ENCODE results near the gene MAPK4. TPM values are rescaled to one million over a fixed set of nuclear protein-coding genes. Genes with fewer than 3 reads are reported as not detected.
"Not testable (repeated sequence)": the region's sequence is repeated elsewhere in the genome, so short reads cannot be mapped to it uniquely, and the experiment has no call there.

The MAPK4 gene
- total RNA-seq, 2 experiments from 2014 or later, result not detected

DNA sequence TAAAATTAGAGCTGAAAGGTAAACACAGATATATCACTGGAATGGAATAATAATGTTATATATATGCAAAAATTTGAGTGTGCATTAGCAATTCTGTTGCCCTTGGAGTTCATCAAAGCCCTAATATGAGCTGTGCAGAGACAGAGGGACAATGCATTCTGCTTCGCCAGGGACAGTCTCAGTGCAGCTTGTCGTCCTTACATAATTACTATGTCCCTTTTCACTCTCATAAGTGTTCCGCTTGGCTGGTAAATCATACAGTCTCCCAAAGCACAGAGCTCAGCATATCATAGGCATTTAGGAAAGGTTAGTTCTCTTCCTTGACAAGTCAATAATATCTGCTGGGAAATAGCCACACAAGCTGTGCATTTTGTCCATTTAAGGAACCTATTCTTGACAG lies 30.7 kb downstream of the MAPK4 start:
- no peak for ATAC-seq (ENCODE audit: low read depth)
- no peak overlapping the region for H3K27ac Mint-ChIP-seq
- H3K4me1 Mint-ChIP-seq, result no peaks in the 10 kb centered on the region
- H3K36me3 Mint-ChIP-seq, result no peaks in the 10 kb centered on the region
- H3K9me3 Mint-ChIP-seq, result peaks cover under 1% of the 10 kb centered on the region
- no peaks in the 10 kb centered on the region for H3K27me3 Mint-ChIP-seq
- no peak for DNase-seq
- H3K4me3 Mint-ChIP-seq, result no peak overlapping the region
- POLR2A ChIA-PET, result no interaction called here

DNA sequence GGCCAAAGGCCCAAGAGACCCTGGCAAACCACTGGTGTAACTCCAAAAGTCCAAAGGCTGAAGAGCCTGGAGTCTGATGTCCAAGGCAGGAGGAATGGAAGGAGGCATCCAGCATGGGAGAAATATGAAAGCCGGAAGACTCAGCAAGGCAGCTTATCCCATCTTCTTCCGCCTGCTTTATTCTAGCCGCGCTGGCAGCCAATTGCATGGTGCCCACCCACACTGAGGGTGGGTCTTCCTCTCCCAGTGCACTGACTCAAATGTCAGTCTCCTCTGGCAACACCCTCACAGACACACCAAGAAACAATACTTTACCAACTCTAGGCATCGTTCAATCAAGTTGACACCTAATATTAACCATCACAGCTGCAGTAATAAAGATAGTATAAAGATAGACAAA lies 34.1 kb downstream of the MAPK4 start:
- Mint-ChIP-seq H3K9me3 (no peaks in the 10 kb centered on the region), H3K4me3 (no peak overlapping the region), H3K4me1 (no peaks in the 10 kb centered on the region), H3K27ac (no peak overlapping the region), H3K36me3 (no peaks in the 10 kb centered on the region), H3K27me3 (no peaks in the 10 kb centered on the region)
- DNase-seq (no peak), ATAC-seq (ENCODE audit: low read depth) (no peak)
- POLR2A ChIA-PET, result no interaction called here

GRCh38 chr18:50594942-50595341 lies 35.1 kb downstream of the MAPK4 start:
- Mint-ChIP-seq H3K4me3 (no peak overlapping the region), H3K36me3 (no peaks in the 10 kb centered on the region), H3K4me1 (no peaks in the 10 kb centered on the region), H3K9me3 (no peaks in the 10 kb centered on the region), H3K27me3 (no peaks in the 10 kb centered on the region), H3K27ac (no peak overlapping the region)
- DNase-seq (no peak), ATAC-seq (ENCODE audit: low read depth) (no peak)
- POLR2A ChIA-PET, result no interaction called here

DNA sequence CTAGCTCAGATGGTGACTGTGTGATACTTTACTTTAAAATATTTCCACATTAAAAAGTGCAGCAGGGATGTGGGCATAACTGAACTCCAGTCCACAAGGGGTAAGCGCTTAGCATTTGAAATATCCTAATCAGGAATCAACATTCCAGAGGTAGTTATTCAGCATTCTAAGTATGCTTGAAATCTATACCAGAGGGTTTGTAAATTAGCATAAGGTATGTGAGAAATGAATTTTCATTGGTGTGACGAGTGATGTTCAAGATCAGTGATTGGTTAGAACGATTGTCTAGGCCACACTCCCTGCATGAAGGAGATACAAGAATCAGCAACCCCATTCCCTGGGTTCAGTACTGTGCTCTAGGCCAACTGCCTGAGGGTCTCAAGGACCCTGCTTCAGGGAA lies 42.6 kb downstream of the MAPK4 start:
- DNase-seq (no peak), ATAC-seq (ENCODE audit: low read depth) (no peak)
- H3K9me3 Mint-ChIP-seq, result no peaks in the 10 kb centered on the region
- H3K4me3 Mint-ChIP-seq, result no peak overlapping the region
- POLR2A ChIA-PET, result no interaction called here
- H3K27ac Mint-ChIP-seq, result no peak overlapping the region
- H3K27me3 Mint-ChIP-seq, result peaks cover 3% of the 10 kb centered on the region
- H3K36me3 Mint-ChIP-seq, result no peaks in the 10 kb centered on the region
- no peaks in the 10 kb centered on the region for H3K4me1 Mint-ChIP-seq

DNA sequence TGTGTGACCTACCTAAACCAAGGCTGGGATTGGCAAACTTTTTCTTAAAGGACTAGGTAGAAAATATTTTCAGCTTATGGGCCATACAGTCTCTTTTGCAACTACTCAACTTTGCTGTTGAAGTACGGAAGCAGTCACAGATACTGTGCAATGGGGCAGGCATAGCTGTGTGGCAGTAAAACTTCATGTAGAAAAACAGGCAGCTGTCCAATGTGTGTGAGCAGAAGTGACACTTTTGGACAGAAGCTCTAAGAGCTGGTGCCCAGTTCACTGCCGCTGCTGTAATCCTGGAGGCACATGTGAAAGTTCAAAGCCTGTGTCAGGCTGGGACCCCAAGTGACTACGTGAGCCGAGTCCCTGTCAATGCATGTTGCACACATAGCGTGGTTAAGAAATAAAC lies 46.7 kb downstream of the MAPK4 start:
- POLR2A ChIA-PET, result no interaction called here
- DNase-seq (no peak), ATAC-seq (ENCODE audit: low read depth) (no peak)
- Mint-ChIP-seq H3K4me3 (no peak overlapping the region), H3K27me3 (peaks cover 5% of the 10 kb centered on the region), H3K9me3 (no peaks in the 10 kb centered on the region), H3K27ac (no peak overlapping the region), H3K4me1 (no peaks in the 10 kb centered on the region), H3K36me3 (no peaks in the 10 kb centered on the region)

DNA sequence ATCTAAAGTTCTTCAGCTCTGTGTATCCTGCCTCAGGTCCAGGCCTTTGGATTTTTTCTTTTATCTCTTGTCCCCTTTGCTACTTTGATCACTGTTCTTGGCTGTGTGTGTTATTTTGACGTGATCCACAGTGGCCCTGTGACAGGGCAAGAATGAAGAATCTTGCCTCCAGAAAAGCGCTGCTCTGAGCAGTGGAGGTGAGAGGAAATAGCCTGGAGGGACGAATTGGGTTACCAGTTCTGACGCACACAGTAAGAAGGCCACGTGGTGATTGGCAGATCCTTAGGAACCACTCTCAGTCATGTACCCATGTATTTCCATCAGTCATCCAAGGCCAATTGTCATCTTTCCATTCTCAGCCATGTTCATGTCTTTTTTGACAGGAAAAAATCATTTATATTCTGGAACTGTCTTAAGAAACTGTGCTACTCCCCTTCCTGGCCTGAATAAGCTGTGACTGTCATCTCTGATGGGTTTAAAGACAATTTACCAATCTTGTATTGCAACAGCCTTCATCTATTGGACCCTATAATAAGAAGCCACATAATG lies 47.6 kb downstream of the MAPK4 start:
- peaks cover 5% of the 10 kb centered on the region for H3K27me3 Mint-ChIP-seq
- POLR2A ChIA-PET, result no interaction called here
- H3K36me3 Mint-ChIP-seq, result no peaks in the 10 kb centered on the region
- no peak for DNase-seq
- H3K27ac Mint-ChIP-seq, result no peak overlapping the region
- no peak for ATAC-seq (ENCODE audit: low read depth)
- no peaks in the 10 kb centered on the region for H3K4me1 Mint-ChIP-seq
- H3K4me3 Mint-ChIP-seq, result no peak overlapping the region
- no peaks in the 10 kb centered on the region for H3K9me3 Mint-ChIP-seq

- H3K4me3 Mint-ChIP-seq; H3K4me1 Mint-ChIP-seq; H3K27me3 Mint-ChIP-seq; POLR2A ChIA-PET; DNase-seq; H3K36me3 Mint-ChIP-seq; ATAC-seq (ENCODE audit: low read depth); H3K9me3 Mint-ChIP-seq; H3K27ac Mint-ChIP-seq: not testable (repeated sequence)
Measured at GRCh38 chr18:50609171-50609570, 49.3 kb downstream of the MAPK4 start.

DNA sequence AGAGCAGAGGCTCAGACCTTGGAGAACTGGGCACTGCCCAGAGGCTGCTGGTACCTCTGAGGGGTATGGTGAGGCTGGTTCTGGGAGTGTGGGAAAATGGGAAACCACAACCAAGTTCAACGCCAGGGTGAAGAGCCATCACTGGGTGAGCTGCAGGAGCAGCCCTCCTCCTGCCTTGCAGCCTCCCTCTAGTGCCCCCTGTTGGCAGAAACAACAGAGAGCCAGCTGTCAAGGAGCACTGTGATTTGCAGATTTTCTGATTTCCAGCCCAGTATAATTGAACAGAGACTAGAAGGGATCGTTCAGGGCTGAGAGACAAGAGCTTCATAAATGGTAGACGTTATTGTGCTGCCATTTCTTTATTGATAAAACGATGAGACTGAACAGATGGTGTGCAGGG lies 50.5 kb downstream of the MAPK4 start:
- Mint-ChIP-seq H3K4me3 (no peak overlapping the region), H3K4me1 (no peaks in the 10 kb centered on the region), H3K27me3 (peaks cover 2% of the 10 kb centered on the region), H3K36me3 (no peaks in the 10 kb centered on the region), H3K9me3 (no peaks in the 10 kb centered on the region), H3K27ac (no peak overlapping the region)
- DNase-seq (no peak), ATAC-seq (ENCODE audit: low read depth) (no peak)
- POLR2A ChIA-PET, result no interaction called here

DNA sequence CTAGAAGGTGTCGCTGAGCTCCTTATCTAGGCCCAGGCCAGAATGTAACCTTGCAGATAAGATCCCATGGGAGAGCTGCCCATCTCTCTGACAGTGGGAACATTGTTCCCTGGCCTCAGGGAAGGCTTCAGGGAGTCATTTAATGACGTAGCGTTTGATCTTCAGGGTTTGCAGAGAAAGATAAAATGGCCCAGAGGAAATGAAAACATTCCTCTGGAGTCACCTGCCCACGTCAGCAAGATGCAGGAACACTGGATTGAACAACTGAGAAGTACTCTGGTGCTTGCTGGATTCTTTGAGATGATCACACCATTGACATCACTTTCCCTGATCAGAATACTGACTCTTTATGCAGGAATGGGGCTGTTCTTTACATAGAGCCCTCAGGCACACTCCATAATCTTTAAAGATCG lies 51.6 kb downstream of the MAPK4 start:
- no peaks in the 10 kb centered on the region for H3K4me1 Mint-ChIP-seq
- ATAC-seq (ENCODE audit: low read depth) (no peak), DNase-seq (no peak)
- H3K27ac Mint-ChIP-seq, result no peak overlapping the region
- peaks cover 2% of the 10 kb centered on the region for H3K27me3 Mint-ChIP-seq
- H3K9me3 Mint-ChIP-seq, result no peaks in the 10 kb centered on the region
- no peak overlapping the region for H3K4me3 Mint-ChIP-seq
- H3K36me3 Mint-ChIP-seq, result no peaks in the 10 kb centered on the region
- POLR2A ChIA-PET, result no interaction called here

- no peak for DNase-seq
- POLR2A ChIA-PET, result no interaction called here
- no peaks in the 10 kb centered on the region for H3K9me3 Mint-ChIP-seq
- H3K36me3 Mint-ChIP-seq, result no peaks in the 10 kb centered on the region
- peaks cover 2% of the 10 kb centered on the region for H3K27me3 Mint-ChIP-seq
- no peak for ATAC-seq (ENCODE audit: low read depth)
- no peaks in the 10 kb centered on the region for H3K4me1 Mint-ChIP-seq
- H3K27ac Mint-ChIP-seq, result no peak overlapping the region
- H3K4me3 Mint-ChIP-seq, result no peak overlapping the region
Measured at GRCh38 chr18:50614838-50615237, 55.0 kb downstream of the MAPK4 start.

DNA sequence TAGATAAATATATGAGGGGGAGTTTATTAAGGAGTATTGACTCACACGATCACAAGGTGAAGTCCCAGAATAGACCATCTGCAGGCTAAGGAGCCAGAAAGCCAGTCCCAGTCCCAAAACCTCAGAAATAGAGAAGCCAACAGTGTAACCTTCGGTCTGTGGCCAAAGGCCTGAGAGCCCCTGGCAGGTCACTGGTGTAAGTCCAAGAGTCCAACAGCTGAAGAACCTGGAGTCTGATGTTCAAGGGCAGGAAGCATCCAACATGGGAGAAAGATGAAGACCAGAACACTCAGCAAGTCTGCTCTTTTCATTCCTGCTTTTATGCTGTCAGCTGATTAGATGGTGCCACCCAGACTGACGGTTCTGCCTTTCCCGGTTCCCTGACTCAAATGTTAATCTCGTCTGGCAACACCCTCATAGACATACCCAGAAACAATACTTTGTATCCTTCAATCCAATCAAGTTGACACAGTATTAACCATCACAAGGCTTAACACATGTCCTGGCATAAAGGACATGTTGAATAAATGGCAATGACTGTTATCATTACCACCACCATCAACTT lies 56.7 kb downstream of the MAPK4 start:
- Mint-ChIP-seq H3K27ac (no peak overlapping the region), H3K4me1 (no peaks in the 10 kb centered on the region), H3K27me3 (peaks cover 2% of the 10 kb centered on the region), H3K9me3 (no peaks in the 10 kb centered on the region), H3K36me3 (no peaks in the 10 kb centered on the region), H3K4me3 (no peak overlapping the region)
- POLR2A ChIA-PET, result no interaction called here
- DNase-seq, result no peak
- ATAC-seq (ENCODE audit: low read depth), result no peak

GRCh38 chr18:50619861-50620275 lies 60.0 kb downstream of the MAPK4 start:
- H3K27me3 Mint-ChIP-seq, result peaks cover 21% of the 10 kb centered on the region
- no peak for DNase-seq
- H3K36me3 Mint-ChIP-seq, result no peaks in the 10 kb centered on the region
- no peak overlapping the region for H3K27ac Mint-ChIP-seq
- no peak overlapping the region for H3K4me3 Mint-ChIP-seq
- POLR2A ChIA-PET, result no interaction called here
- ATAC-seq (ENCODE audit: low read depth), result no peak
- no peaks in the 10 kb centered on the region for H3K4me1 Mint-ChIP-seq
- no peaks in the 10 kb centered on the region for H3K9me3 Mint-ChIP-seq

GRCh38 chr18:50620319-50620718 lies 60.4 kb downstream of the MAPK4 start:
- Mint-ChIP-seq H3K4me1 (no peaks in the 10 kb centered on the region), H3K27ac (no peak overlapping the region), H3K9me3 (no peaks in the 10 kb centered on the region), H3K4me3 (no peak overlapping the region), H3K36me3 (no peaks in the 10 kb centered on the region), H3K27me3 (peaks cover 21% of the 10 kb centered on the region)
- no peak for DNase-seq
- ATAC-seq (ENCODE audit: low read depth), result no peak
- POLR2A ChIA-PET, result no interaction called here

GRCh38 chr18:50621366-50621765 lies 61.5 kb downstream of the MAPK4 start:
- Mint-ChIP-seq H3K27ac (no peak overlapping the region), H3K36me3 (no peaks in the 10 kb centered on the region), H3K27me3 (peaks cover 21% of the 10 kb centered on the region), H3K9me3 (no peaks in the 10 kb centered on the region), H3K4me1 (no peaks in the 10 kb centered on the region), H3K4me3 (no peak overlapping the region)
- ATAC-seq (ENCODE audit: low read depth) (no peak), DNase-seq (no peak)
- POLR2A ChIA-PET, result no interaction called here

- no peaks in the 10 kb centered on the region for H3K36me3 Mint-ChIP-seq
- POLR2A ChIA-PET, result no interaction called here
Measured at GRCh38 chr18:50622320-50622719, 62.4 kb downstream of the MAPK4 start.

More at GRCh38 chr18:50622320-50622719, 62.4 kb downstream of the MAPK4 start:
- H3K4me3 Mint-ChIP-seq, result no peak overlapping the region
- peaks cover 21% of the 10 kb centered on the region for H3K27me3 Mint-ChIP-seq
- H3K4me1 Mint-ChIP-seq, result no peaks in the 10 kb centered on the region
- H3K9me3 Mint-ChIP-seq, result no peaks in the 10 kb centered on the region
- H3K27ac Mint-ChIP-seq, result no peak overlapping the region
- ATAC-seq (ENCODE audit: low read depth), result no peak
- no peak for DNase-seq

Data from activated naive CD8-positive, alpha-beta T cell treated with anti-CD3 and anti-CD28 coated beads, Interleukin-2, amount 10 ng/mL, durations not matched to agents 7 days and 5 days (primary cell).